ENCODE measurements around the gene GLCE. TPM values are rescaled to one million over a fixed set of nuclear protein-coding genes. Genes with fewer than 3 reads are reported as not detected.

Gene GLCE
- total and polyA plus RNA-seq, 10 of the 15 experiments (the other 5 are each of a cell fraction or from before 2014, with no cell fraction given): 2.1 to 11.9 (median 2.9) TPM

DNA sequence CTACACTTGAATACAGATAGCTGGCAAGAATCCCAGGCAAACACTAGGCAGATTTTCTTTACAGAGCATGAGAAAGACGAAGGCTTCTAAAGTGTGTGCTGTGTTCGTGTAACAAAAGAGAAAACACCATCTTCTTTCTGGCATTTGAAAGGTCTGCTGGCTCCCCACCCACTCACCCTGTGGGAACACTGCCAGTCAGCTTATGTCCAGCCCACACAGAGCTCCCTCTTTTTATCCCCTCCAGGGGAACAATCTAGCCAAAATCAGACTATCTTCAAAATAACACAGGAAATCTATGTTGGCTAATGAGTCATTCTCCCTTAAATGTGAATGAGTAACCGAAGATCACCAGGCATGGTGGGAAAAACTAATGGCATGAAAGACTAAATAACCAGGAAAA is 92.7 kb downstream of the GLCE start:
- no peaks in the 10 kb centered on the region for H4K20me1 ChIP-seq (ENCODE audit: control insufficient read depth, insufficient read depth)
- no peak overlapping the region for H3K4me3 ChIP-seq
- H3K4me2 ChIP-seq (ENCODE audit: control insufficient read depth, insufficient read depth): no peak overlapping the region
- CTCF ChIA-PET: no interaction called here
- H3K9ac ChIP-seq (ENCODE audit: control insufficient read depth, insufficient read depth, low read length): no peak overlapping the region
- no peaks in the 10 kb centered on the region for H3K27me3 ChIP-seq (replicated peaks in 1 of 2; ENCODE audit: control insufficient read depth in 2 of 2, insufficient read depth in 2 of 2, low read length in 1 of 2)
- no peaks in the 10 kb centered on the region for H3K36me3 ChIP-seq (ENCODE audit: control insufficient read depth in 2 of 2, insufficient read depth in 2 of 2, low read length in 1 of 2)
- DNase-seq (ENCODE audit: low read depth, low spot score): no peak
- BruUV-seq (replicated peaks): no TSS peak
- ATAC-seq: no peak
- RAD21 ChIA-PET (ENCODE audit: unreplicated experiment): no interaction called here
- no peaks in the 10 kb centered on the region for H3K79me2 ChIP-seq (ENCODE audit: control insufficient read depth, insufficient read depth, low read length)
- TF ChIP-seq MYB (IDR thresholded peaks at IDR 0.05; ENCODE audit: borderline replicate concordance, low read depth, low read length) (no peak), SIX5 (IDR thresholded peaks at IDR 0.05; ENCODE audit: low read depth, low read length, severe bottlenecking) (no peak), RELA (IDR thresholded peaks at IDR 0.05; ENCODE audit: borderline replicate concordance, partially characterized antibody) (no peak), IKZF1 (conservative IDR thresholded peaks at IDR 0.05) (no peak), NBN (IDR thresholded peaks at IDR 0.05) (no peak), TCF12 (IDR thresholded peaks at IDR 0.05; ENCODE audit: low read depth, low read length) (no peak)
- H3K27ac ChIP-seq (ENCODE audit: control insufficient read depth, insufficient read depth): no peak overlapping the region
- WGBS (ENCODE audit: insufficient coverage, insufficient replicate concordance, low lambda C conversion rate, missing lambda C conversion rate): 28% methylated on average over 3 of the region's 3 CpGs
- no peaks in the 10 kb centered on the region for H3K4me1 ChIP-seq (ENCODE audit: control insufficient read depth, insufficient read depth, low read length)
- in situ Hi-C loops (cut with MboI) (no loop called here), intact Hi-C loops (cut with micrococcal nuclease; ENCODE audit: unreplicated experiment) (no loop called here)
- SMC1A ChIA-PET (ENCODE audit: uncharacterized antibody, unreplicated experiment): interaction anchor here (0.6 kb wide), 1 partner anchor 25 kb away, joined by 3 read pairs; no protein-coding TSS in a partner anchor
- POLR2A ChIA-PET: no interaction called here
- no peaks in the 10 kb centered on the region for H3K9me3 ChIP-seq (replicated peaks; ENCODE audit: control insufficient read depth, insufficient read depth, low read length)
- no peak overlapping the region for H2AFZ ChIP-seq (ENCODE audit: control insufficient read depth, low read depth, low read length)
- no peak for FAIRE-seq

GRCh38 chr15:69265347-69265955 is 105.0 kb downstream of the GLCE start:
- CTCF ChIA-PET: interaction anchor here (0.8 to 2.1 kb wide), 7 partner anchors 23 to 208 kb away, joined by 3 to 9 read pairs (median 4); no protein-coding TSS in a partner anchor
- intact Hi-C loops (cut with micrococcal nuclease; ENCODE audit: unreplicated experiment): loop anchor here (1.0 to 10.0 kb wide), 2 partner anchors 129 to 206 kb away; no protein-coding TSS in a partner anchor

More at GRCh38 chr15:69265347-69265955, 105.0 kb downstream of the GLCE start:
- DNase-seq (ENCODE audit: low read depth, low spot score): no peak
- SMC1A ChIA-PET (ENCODE audit: uncharacterized antibody, unreplicated experiment): interaction anchor here (0.6 to 2.3 kb wide), 2 partner anchors 207 to 210 kb away, joined by 4 to 9 read pairs; no protein-coding TSS in a partner anchor
- in situ Hi-C loops (cut with MboI): loop anchor here (5.0 kb wide), 1 partner anchor 198 kb away; no protein-coding TSS in a partner anchor
- Histone ChIP-seq H2AFZ (ENCODE audit: control insufficient read depth, low read depth, low read length) (no peak overlapping the region), H3K79me2 (ENCODE audit: control insufficient read depth, insufficient read depth, low read length) (no peaks in the 10 kb centered on the region), H3K4me1 (ENCODE audit: control insufficient read depth, insufficient read depth, low read length) (no peaks in the 10 kb centered on the region), H3K9ac (ENCODE audit: control insufficient read depth, insufficient read depth, low read length) (no peak overlapping the region), H3K27me3 (replicated peaks in 1 of 2; ENCODE audit: control insufficient read depth in 2 of 2, insufficient read depth in 2 of 2, low read length in 1 of 2) (no peaks in the 10 kb centered on the region), H3K27ac (ENCODE audit: control insufficient read depth, insufficient read depth) (no peak overlapping the region), H3K9me3 (replicated peaks; ENCODE audit: control insufficient read depth, insufficient read depth, low read length) (no peaks in the 10 kb centered on the region), H4K20me1 (ENCODE audit: control insufficient read depth, insufficient read depth) (no peaks in the 10 kb centered on the region), H3K36me3 (ENCODE audit: control insufficient read depth in 2 of 2, insufficient read depth in 2 of 2, low read length in 1 of 2) (no peaks in the 10 kb centered on the region), H3K4me3 (no peak overlapping the region), H3K4me2 (ENCODE audit: control insufficient read depth, insufficient read depth) (no peak overlapping the region)
- RAD21 ChIA-PET (ENCODE audit: unreplicated experiment): interaction anchor here (0.7 kb wide), 1 partner anchor 212 kb away, joined by 3 read pairs; no protein-coding TSS in a partner anchor
- no peak for FAIRE-seq
- POLR2A ChIA-PET: no interaction called here
- no TSS peak for BruUV-seq (replicated peaks)
- no peak for ATAC-seq
- WGBS (ENCODE audit: insufficient coverage, insufficient replicate concordance, low lambda C conversion rate, missing lambda C conversion rate): 30% methylated on average over 5 of the region's 5 CpGs
- TF ChIP-seq, protein P1, sequence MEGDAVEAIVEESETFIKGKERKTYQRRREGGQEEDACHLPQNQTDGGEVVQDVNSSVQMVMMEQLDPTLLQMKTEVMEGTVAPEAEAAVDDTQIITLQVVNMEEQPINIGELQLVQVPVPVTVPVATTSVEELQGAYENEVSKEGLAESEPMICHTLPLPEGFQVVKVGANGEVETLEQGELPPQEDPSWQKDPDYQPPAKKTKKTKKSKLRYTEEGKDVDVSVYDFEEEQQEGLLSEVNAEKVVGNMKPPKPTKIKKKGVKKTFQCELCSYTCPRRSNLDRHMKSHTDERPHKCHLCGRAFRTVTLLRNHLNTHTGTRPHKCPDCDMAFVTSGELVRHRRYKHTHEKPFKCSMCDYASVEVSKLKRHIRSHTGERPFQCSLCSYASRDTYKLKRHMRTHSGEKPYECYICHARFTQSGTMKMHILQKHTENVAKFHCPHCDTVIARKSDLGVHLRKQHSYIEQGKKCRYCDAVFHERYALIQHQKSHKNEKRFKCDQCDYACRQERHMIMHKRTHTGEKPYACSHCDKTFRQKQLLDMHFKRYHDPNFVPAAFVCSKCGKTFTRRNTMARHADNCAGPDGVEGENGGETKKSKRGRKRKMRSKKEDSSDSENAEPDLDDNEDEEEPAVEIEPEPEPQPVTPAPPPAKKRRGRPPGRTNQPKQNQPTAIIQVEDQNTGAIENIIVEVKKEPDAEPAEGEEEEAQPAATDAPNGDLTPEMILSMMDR (IDR thresholded peaks at IDR 0.05 in 2 of 3, conservative IDR thresholded peaks at IDR 0.05 in 1 of 3; ENCODE audit: control insufficient read depth in 2 of 3, extremely low read depth in 1 of 3, insufficient read depth in 1 of 3, low read depth in 3 of 3, low read length in 3 of 3): peak; percentile 34 to 49 (median 42); a peak in 4 of 6 replicates
- TF ChIP-seq MEF2A (IDR thresholded peaks at IDR 0.05; ENCODE audit: insufficient read depth, low read depth, low read length) (no peak), CHD2 (IDR thresholded peaks at IDR 0.05; ENCODE audit: borderline replicate concordance, low read depth, low read length) (no peak), RAD21 (IDR thresholded peaks at IDR 0.05; ENCODE audit: insufficient read depth, low read depth, low read length) (0 out of 2 replicates have a peak, but pooled peaks have one; percentile 18), SMC3 (IDR thresholded peaks at IDR 0.05; ENCODE audit: borderline replicate concordance, low read length) (peak; percentile 47; the same call in 1 of the 2 replicates)

All from GM12878 (cell line).